HG02588 (cell line): ENCODE results near the gene HGF.
A peak's percentile ranks its signal among the peaks of the same experiment; 100 is the strongest.

Experiments
- ATAC-seq: cut with Tn5 transposase; IDR thresholded peaks from one replicate; pipeline ENCODE4 v1.9.1; 2021; ENCODE audit warnings: mild to moderate bottlenecking, moderate library complexity; ENCODE audit not compliant: unreplicated experiment

Gene HGF

GRCh38 chr7:81687062-81687461 is 82.8 kb downstream of the HGF start:
- no peak for ATAC-seq

GRCh38 chr7:81685270-81685868 is 84.5 kb downstream of the HGF start:
- no peak for ATAC-seq

GRCh38 chr7:81684514-81685269 is 85.2 kb downstream of the HGF start:
- ATAC-seq = peak; percentile 87

- ATAC-seq = no peak
Measured at GRCh38 chr7:81684033-81684432, 85.8 kb downstream of the HGF start.

GRCh38 chr7:81682873-81683272 is 87.0 kb downstream of the HGF start:
- no peak for ATAC-seq

- no peak for ATAC-seq
Measured at GRCh38 chr7:81680120-81680519, 89.7 kb downstream of the HGF start.

- ATAC-seq = no peak
Measured at GRCh38 chr7:81676813-81677212, 93.0 kb downstream of the HGF start.

- no peak for ATAC-seq
Measured at GRCh38 chr7:81676105-81676811, 93.6 kb downstream of the HGF start.

- ATAC-seq = no peak
Measured at GRCh38 chr7:81674431-81674830, 95.4 kb downstream of the HGF start.

GRCh38 chr7:81672872-81673271 is 97.0 kb downstream of the HGF start:
- ATAC-seq = no peak

- ATAC-seq = no peak
Measured at GRCh38 chr7:81669476-81670105, 100.3 kb downstream of the HGF start.

GRCh38 chr7:81666209-81666608 is 103.6 kb downstream of the HGF start:
- no peak for ATAC-seq

GRCh38 chr7:81665236-81665635 is 104.6 kb downstream of the HGF start:
- no peak for ATAC-seq

- ATAC-seq = no peak
Measured at GRCh38 chr7:81664304-81664703, 105.5 kb downstream of the HGF start.

GRCh38 chr7:81662531-81662930 is 107.3 kb downstream of the HGF start:
- ATAC-seq = no peak

- ATAC-seq = no peak
Measured at GRCh38 chr7:81659697-81660395, 110.0 kb downstream of the HGF start.

GRCh38 chr7:81657551-81657950 is 112.3 kb downstream of the HGF start:
- ATAC-seq = no peak

- ATAC-seq = no peak
Measured at GRCh38 chr7:81655271-81655670, 114.6 kb downstream of the HGF start.

- ATAC-seq = no peak
Measured at GRCh38 chr7:81652225-81652624, 117.6 kb downstream of the HGF start.
